ENCODE data around the gene SHH. TPM values are rescaled to one million over a fixed set of nuclear protein-coding genes. Genes with fewer than 3 reads are reported as not detected.

The SHH gene
- total and polyA plus RNA-seq, 2 donors (not counting 3 experiments of a cell fraction or from before 2014, with no cell fraction given) = not detected

DNA sequence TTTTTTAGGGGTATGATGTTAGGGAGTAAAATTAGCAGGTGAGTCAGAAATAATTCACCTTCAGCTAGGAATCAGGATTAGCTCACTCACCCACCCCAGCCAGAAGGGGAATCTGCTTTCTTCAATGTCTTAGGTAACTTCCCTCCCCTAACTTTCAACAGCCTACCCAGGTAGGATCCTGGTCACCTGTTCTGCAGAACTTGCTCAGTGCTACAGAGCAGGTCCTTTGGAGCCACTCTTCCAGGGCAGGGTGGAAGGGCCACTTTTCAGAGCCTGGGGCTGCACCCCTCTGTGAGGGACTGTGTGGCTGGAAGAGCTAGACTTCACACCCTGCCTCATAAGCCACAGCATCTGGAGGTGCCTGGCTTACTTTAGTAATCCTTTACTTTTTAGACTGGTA, 58.1 kb downstream of the SHH start:
- Histone ChIP-seq H3K79me2 (ENCODE audit: control insufficient read depth, insufficient read depth, low read length) (peaks cover 69% of the 10 kb centered on the region), H3K27me3 (ENCODE audit: control insufficient read depth in 2 of 2, insufficient read depth in 2 of 2, low read length in 2 of 2) (no peaks in the 10 kb centered on the region), H3K4me3 (replicated peaks in 1 of 3; ENCODE audit: insufficient read depth in 1 of 3, low read depth in 1 of 3, low read length in 3 of 3) (no peak overlapping the region), H2AFZ (ENCODE audit: low read depth, low read length) (no peak overlapping the region), H3K4me1 (ENCODE audit: control insufficient read depth, extremely low read depth, insufficient read depth, low read length) (peaks cover 6% of the 10 kb centered on the region), H3K4me2 (ENCODE audit: insufficient read depth, low read length) (no peak overlapping the region), H3K9ac (replicated peaks; ENCODE audit: extremely low read depth, insufficient read depth, low read length) (no peak overlapping the region), H3K9me1 (replicated peaks; ENCODE audit: control insufficient read depth, extremely low read depth, insufficient read depth, low read length) (no peaks in the 10 kb centered on the region), H3K36me3 (ENCODE audit: control insufficient read depth in 2 of 2, extremely low read depth in 1 of 2, insufficient read depth in 2 of 2, low read length in 2 of 2) (peaks cover 0 to 5% of the 10 kb centered on the region in 2 experiments), H4K20me1 (replicated peaks; ENCODE audit: control insufficient read depth, extremely low read depth, insufficient read depth, low read length) (peaks cover 9% of the 10 kb centered on the region), H3K9me3 (replicated peaks; ENCODE audit: control insufficient read depth, insufficient read depth, low read length) (no peaks in the 10 kb centered on the region), H3K27ac (ENCODE audit: insufficient read depth, low read depth, low read length) (no peak overlapping the region)
- DNase-seq (ENCODE audit: low read depth, low spot score) (no peak), FAIRE-seq (no peak)
- POLR2A ChIA-PET = no interaction called here
- TF ChIP-seq, protein P1, sequence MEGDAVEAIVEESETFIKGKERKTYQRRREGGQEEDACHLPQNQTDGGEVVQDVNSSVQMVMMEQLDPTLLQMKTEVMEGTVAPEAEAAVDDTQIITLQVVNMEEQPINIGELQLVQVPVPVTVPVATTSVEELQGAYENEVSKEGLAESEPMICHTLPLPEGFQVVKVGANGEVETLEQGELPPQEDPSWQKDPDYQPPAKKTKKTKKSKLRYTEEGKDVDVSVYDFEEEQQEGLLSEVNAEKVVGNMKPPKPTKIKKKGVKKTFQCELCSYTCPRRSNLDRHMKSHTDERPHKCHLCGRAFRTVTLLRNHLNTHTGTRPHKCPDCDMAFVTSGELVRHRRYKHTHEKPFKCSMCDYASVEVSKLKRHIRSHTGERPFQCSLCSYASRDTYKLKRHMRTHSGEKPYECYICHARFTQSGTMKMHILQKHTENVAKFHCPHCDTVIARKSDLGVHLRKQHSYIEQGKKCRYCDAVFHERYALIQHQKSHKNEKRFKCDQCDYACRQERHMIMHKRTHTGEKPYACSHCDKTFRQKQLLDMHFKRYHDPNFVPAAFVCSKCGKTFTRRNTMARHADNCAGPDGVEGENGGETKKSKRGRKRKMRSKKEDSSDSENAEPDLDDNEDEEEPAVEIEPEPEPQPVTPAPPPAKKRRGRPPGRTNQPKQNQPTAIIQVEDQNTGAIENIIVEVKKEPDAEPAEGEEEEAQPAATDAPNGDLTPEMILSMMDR (IDR thresholded peaks at IDR 0.05; ENCODE audit: extremely low read depth in 1 of 2, insufficient read depth in 1 of 2, low read depth in 1 of 2, low read length in 2 of 2) = no peak
- TF ChIP-seq MYC (IDR thresholded peaks at IDR 0.05; ENCODE audit: low read depth, low read length) = no peak
- TF ChIP-seq, protein P2, sequence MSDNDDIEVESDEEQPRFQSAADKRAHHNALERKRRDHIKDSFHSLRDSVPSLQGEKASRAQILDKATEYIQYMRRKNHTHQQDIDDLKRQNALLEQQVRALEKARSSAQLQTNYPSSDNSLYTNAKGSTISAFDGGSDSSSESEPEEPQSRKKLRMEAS (IDR thresholded peaks at IDR 0.05; ENCODE audit: insufficient read depth, insufficient read length) = no peak
- TF ChIP-seq GATA2 (IDR thresholded peaks at IDR 0.05; ENCODE audit: insufficient read depth, insufficient read length, low read depth, low read length) = no peak
- TF ChIP-seq POLR2AphosphoS5 (IDR thresholded peaks at IDR 0.05; ENCODE audit: insufficient read depth, low read depth, low read length) = no peak
- no TSS peak for BruUV-seq (replicated peaks)
- dilution Hi-C loops (cut with MboI; ENCODE audit: extremely low pct_ligation_motif_present, low sequenced_read_pairs) (no loop called here), intact Hi-C loops (cut with micrococcal nuclease) (no loop called here)
- CTCF ChIA-PET = interaction anchor here (1.0 to 2.4 kb wide), 3 partner anchors 13 to 155 kb away, joined by 3 to 11 read pairs (median 3); no protein-coding TSS in a partner anchor
